HEK293 (cell line): ENCODE data around the gene DCAF5.

ENCODE experiments used
- CTCF ChIP-seq: fragments of 450-650 bp; formaldehyde crosslinking; IDR thresholded peaks from 2 replicates; pipeline ENCODE4 v1.5.1; 2016; ENCODE audit warnings: missing biosample characterization, missing genetic modification characterization
- ELK4 ChIP-seq: IDR thresholded peaks from 2 replicates; pipeline ENCODE4 v1.6.1; 2011; ENCODE audit warnings: mild to moderate bottlenecking, low read depth, low read length, borderline replicate concordance
- GLI4 ChIP-seq: fragments of 450-650 bp; formaldehyde crosslinking; IDR thresholded peaks from 2 replicates; pipeline ENCODE4 v1.5.1; 2016; ENCODE audit warnings: missing biosample characterization, missing genetic modification characterization
- HOXA7 ChIP-seq: sonication (generic); formaldehyde crosslinking; IDR thresholded peaks from 2 replicates; pipeline ENCODE4 v1.8.1; 2022; ENCODE audit warnings: missing genetic modification reagents, borderline replicate concordance
- REST ChIP-seq: fragments of 450-650 bp; formaldehyde crosslinking; IDR thresholded peaks from 2 replicates; pipeline ENCODE4 v1.5.1; 2016; ENCODE audit warnings: missing biosample characterization, missing genetic modification characterization
- TCF7L2 ChIP-seq: IDR thresholded peaks from 2 replicates; pipeline ENCODE4 v1.6.1; 2011; ENCODE audit warnings: low read depth, mild to moderate bottlenecking, inconsistent platforms, low read length, moderate library complexity, borderline replicate concordance
- WT1 ChIP-seq: fragments of 450-650 bp; formaldehyde crosslinking; IDR thresholded peaks from 2 replicates; pipeline ENCODE4 v1.5.1; 2016; ENCODE audit warnings: missing biosample characterization, missing genetic modification characterization
- YY1 ChIP-seq: fragments of 450-650 bp; formaldehyde crosslinking; IDR thresholded peaks from 2 replicates; pipeline ENCODE4 v1.5.1; 2018; ENCODE audit warnings: missing biosample characterization, missing genetic modification characterization
- ZBTB1 ChIP-seq: fragments of 450-650 bp; formaldehyde crosslinking; IDR thresholded peaks from 2 replicates; pipeline ENCODE4 v1.5.1; 2016; ENCODE audit warnings: missing biosample characterization, missing genetic modification characterization
- ZBTB17 ChIP-seq: fragments of 450-650 bp; formaldehyde crosslinking; IDR thresholded peaks from 2 replicates; pipeline ENCODE4 v1.5.1; 2016; ENCODE audit warnings: missing biosample characterization, missing genetic modification characterization
- ZFP37 ChIP-seq: fragments of 450-650 bp; formaldehyde crosslinking; IDR thresholded peaks from 2 replicates; pipeline ENCODE4 v1.5.1; 2016; ENCODE audit warnings: missing biosample characterization, missing genetic modification characterization
- ZNF2 ChIP-seq: fragments of 450-650 bp; formaldehyde crosslinking; IDR thresholded peaks from 2 replicates; pipeline ENCODE4 v1.5.1; 2016; ENCODE audit warnings: missing biosample characterization, missing genetic modification characterization
- ZNF585B ChIP-seq: fragments of 450-650 bp; formaldehyde crosslinking; IDR thresholded peaks from 2 replicates; pipeline ENCODE4 v1.5.1; 2016; ENCODE audit warnings: missing biosample characterization, missing genetic modification characterization
- ZSCAN18 ChIP-seq: fragments of 450-650 bp; formaldehyde crosslinking; IDR thresholded peaks from 2 replicates; pipeline ENCODE4 v1.5.1; 2016; ENCODE audit warnings: missing biosample characterization, missing genetic modification characterization

- TF ChIP-seq YY1 (tag by site-specific recombination): no peak
- no peak for TF ChIP-seq GLI4 (tag by site-specific recombination)
- TF ChIP-seq REST (tag by site-specific recombination): no peak
- no peak for TF ChIP-seq ZFP37
- TF ChIP-seq ZBTB17 (tag by site-specific recombination): no peak
- TF ChIP-seq CTCF (tag by site-specific recombination): no peak
- no peak for TF ChIP-seq TCF7L2
- TF ChIP-seq ZNF2 (tag by site-specific recombination): no peak
- no peak for TF ChIP-seq ZNF585B (tag by site-specific recombination)
- no peak for TF ChIP-seq ZBTB1 (tag by site-specific recombination)
- no peak for TF ChIP-seq ELK4
- no peak for TF ChIP-seq HOXA7
- TF ChIP-seq ZSCAN18 (tag by site-specific recombination): no peak
- TF ChIP-seq WT1: no peak
Measured at GRCh38 chr14:69117020-69117767, 35.7 kb downstream of the DCAF5 start.
